GM19328 (cell line): ENCODE results near the gene INKA2.
"Not testable (repeated sequence)": the region's sequence is repeated elsewhere in the genome, so short reads cannot be mapped to it uniquely, and the experiment has no call there.

Source experiments
- ATAC-seq: cut with Tn5 transposase; IDR thresholded peaks from one replicate; pipeline ENCODE4 v1.9.1; 2021; ENCODE audit warnings: mild to moderate bottlenecking, moderate library complexity; ENCODE audit not compliant: unreplicated experiment

Gene INKA2

DNA sequence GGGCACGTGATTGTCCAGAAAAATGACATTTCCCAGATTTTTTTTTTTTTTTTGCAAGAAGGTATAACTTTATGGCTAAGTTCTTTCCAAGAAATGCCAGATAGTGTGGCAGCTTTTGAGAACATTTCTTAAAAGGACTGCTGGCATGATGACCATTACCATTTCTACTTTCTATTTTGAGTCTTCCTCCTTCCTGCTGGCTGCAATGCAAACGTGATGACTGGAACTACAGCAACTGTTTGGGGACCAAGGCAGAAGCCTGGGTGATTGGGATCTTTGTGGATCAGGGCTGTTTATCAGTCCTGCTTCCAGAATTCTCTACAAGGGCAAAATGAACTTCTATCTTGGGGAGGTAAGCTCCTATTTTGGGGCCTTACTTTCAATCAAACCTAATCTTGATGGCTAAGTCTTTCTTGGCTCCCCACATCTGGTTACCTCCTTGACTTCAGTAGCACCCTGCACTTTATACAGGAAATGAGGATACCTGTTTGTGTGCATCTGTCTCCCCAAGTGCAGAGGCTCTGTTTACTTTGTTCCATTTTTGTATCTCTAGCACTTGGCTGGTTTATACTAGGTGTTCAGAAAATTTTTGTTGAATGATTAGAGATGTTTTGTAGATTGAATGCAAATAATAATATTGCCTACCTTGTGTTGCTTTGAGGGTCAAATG, 12.8 kb upstream of the INKA2 start:
- no peak for ATAC-seq

- ATAC-seq, result no peak
Measured at GRCh38 chr1:111750856-111751255, 11.7 kb upstream of the INKA2 start.

DNA sequence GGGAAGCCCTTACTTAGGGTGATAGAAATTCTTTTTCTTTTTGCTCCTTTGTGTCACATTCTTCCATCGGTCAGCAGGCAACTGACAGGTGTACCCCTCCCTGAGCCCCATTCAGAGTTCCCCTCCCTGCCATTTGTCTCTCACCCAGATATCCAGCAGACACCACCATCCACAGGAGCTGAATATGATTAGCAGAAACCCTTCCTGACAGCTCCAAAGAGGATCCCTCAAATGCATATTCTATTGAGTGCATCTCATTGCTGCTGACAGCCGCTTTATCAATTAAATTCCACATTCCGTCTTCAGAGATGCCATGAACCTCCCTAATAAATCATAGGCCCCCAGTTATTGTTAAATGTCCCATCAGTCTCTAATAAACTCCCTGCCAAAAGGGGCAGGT, 10.4 kb upstream of the INKA2 start:
- ATAC-seq, result no peak

GRCh38 chr1:111747947-111748346, 8.8 kb upstream of the INKA2 start:
- ATAC-seq, result no peak

GRCh38 chr1:111747282-111747734, 8.1 kb upstream of the INKA2 start:
- ATAC-seq, result no peak

- ATAC-seq, result no peak
Measured at GRCh38 chr1:111746614-111746999, 7.4 kb upstream of the INKA2 start.

DNA sequence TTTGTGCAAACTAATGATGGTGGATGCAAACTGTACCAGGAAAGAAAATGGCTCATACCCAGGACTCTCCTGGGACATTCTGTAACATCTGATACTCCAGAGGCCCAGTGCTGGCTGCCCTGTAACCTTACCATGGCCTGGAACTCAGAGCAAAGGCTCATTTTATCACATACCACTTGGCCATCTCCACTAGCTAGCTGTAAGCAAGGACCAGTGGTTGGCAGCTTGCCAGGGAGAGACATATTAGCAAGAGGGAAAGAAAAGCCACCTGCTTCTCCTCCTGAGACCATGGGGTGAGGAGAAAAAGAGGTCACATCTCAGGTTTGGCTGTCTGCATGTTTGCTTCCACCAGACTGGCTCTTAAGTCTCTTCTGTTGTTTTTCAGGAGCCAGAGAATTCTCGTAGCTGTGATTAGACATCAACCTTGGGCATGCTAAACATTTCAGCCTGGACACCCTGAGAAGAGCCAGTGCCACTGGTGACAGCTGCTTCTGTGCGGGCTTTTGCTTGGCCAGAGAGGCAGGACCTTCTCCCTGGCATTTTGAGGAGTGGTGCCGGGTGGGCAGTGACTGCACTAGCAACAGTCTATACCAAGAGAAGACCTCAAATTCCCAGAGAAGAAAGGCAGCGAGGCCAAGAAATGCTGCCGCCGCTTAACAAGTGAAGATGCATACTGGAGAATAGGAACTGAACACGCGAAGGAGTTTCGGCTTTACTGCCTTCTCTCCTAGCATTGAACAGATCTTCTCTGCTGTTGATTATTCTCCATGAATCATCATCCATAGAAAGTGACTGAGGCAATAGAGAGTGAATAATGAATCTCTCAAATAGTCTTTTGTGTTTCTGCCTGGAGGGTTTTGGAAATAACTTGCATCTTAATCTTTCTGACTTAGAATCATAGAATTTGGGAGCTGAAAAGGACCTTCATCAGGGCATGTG, 6.7 kb upstream of the INKA2 start:
- ATAC-seq, result no peak

- no peak for ATAC-seq
Measured at GRCh38 chr1:111743679-111744101, 4.5 kb upstream of the INKA2 start.

- no peak for ATAC-seq
Measured at GRCh38 chr1:111742938-111743549, 3.8 kb upstream of the INKA2 start.

DNA sequence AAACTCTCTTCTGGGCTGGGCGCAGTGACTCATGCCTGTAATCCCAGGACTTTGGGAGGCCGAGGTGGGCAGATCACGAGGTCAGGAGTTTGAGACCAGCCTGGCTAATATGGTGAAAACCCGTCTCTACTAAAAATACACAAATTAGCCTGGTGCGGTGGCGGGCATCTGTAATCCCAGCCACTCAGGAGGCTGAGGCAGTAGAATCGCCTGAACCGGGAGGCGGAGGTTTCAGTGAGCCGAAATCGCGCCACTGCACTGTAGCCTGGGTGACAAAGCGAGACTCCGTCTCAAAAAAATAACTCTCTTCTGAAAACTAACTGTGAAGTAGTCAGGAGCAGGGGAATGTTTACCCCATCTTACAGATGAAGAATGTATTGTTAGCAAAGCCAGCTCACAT, 3.1 kb upstream of the INKA2 start:
- ATAC-seq, result not testable (repeated sequence)

DNA sequence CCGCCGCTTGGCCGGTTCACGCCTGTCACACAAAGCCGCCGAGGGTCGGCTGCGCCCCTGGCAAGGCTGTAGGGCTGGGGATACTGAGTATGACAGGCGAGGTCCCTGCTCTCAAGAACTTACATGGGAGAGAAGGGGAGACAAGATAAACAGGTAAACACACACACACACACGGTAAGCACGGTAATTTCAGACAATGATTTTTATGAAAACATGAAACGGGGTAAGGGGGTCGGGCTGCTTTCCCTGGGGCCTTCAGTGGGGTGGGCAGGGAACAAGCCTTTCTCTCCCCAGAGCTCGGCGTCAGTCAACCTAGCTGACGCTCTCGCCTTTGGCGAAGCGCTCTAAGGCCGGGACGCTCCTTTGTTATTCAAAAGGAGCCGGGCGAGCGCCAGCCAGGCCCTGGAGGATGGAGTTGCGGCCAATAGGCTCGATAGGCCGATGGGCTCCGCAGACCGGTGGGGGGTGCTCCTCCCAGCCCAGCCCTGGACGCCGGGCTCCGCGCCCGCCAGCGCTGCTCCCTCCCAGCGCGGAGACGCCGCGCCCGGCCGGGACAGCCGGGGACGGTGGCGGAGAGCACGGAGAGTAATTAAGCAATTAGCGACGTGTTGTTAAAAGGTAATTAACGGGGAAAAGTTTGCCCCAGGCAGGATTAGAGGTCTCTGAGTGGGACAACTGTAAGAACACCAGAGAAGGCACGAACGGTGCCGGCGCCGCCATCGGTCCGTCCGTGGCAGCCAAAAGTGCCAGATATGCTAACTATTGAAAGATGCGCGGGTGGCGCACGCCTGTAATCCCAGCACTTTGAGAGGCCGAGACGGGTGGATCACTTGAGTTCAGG, 950 bp upstream of the INKA2 start:
- ATAC-seq, result no peak

DNA sequence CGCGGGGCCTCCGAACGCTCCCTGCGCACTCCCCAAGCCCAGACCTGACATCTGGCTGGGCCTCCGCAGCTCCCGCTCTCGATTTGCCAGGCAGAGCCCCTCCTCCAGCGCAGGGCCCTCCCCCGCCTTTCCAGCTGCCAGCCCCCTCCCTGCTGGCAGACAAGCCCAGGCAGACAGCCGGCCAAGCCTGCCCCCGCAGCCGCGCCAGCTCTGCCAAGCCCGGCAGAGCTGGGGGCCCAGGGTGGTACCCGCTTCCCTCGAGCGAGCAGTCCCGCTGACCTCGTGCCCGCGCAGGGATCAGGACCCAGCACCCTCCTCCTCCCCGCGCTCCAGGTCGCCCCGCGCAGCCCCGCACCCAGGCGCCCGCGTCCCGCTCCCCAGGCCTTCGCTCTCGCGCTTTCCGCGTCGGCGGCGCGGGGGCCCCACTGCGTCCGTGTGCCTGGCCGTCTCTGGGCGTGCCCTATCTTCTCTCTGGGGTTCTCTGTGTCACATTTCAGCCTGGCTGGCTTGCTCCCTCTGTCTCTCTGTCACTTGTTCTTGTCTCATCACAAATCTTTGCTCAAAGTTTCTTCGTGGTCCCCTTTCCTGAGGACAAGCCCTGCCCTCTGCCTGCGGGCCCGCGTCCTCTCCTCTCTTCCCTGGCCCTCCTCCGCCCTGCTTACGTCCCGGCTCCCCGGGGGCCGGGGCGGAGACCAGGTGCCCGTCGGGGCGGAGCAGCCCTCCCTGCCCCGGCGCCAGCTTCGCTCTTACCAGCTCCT, 580 bp downstream of the INKA2 start:
- ATAC-seq, result peak; percentile 45

- no peak for ATAC-seq
Measured at GRCh38 chr1:111738133-111738435, 1.1 kb downstream of the INKA2 start.

DNA sequence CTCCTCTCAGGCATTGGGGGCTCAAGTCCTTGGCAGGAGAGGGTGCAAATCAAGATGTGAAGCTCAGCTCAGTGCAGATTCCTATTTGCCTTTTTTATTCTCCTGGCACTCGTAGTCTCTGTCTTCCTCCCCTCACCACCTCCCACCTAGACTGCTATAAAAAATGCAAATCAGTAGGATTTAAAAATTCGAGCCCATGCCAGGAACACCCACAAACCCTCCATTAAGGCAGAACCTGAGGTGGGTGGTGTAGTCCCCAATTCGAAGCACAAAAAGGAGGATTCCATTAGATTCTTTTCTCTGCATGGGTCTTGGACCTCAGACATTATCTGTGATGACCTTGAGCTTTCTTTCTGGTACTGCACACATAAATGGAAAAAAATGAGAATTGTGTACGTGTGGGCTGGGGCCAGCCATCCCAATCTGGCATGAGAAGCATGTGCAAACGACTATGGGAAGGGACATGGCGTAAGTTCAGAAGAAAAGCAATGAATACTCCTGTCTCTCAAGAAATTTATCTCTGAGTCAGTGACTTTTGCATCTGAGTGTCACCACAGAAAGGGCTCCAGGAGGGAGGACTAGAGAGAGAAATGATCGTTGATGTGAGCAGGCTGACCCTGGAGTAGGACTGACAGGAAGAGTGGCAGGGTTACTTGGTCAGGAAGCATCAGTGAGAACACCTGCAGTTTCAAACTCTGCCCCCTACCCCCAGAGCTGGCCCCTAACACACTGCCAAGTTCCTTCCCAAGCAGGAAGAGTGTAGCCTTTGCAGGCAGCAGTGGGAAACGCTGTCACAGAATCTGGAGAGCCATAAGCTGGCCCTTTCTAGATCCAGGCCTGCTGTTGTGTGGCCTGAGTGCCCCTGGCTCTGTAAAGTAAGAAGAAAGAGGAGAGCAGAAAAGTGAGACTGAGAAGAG, 1.7 kb downstream of the INKA2 start:
- ATAC-seq, result no peak

- ATAC-seq, result no peak
Measured at GRCh38 chr1:111736548-111737215, 2.5 kb downstream of the INKA2 start.

DNA sequence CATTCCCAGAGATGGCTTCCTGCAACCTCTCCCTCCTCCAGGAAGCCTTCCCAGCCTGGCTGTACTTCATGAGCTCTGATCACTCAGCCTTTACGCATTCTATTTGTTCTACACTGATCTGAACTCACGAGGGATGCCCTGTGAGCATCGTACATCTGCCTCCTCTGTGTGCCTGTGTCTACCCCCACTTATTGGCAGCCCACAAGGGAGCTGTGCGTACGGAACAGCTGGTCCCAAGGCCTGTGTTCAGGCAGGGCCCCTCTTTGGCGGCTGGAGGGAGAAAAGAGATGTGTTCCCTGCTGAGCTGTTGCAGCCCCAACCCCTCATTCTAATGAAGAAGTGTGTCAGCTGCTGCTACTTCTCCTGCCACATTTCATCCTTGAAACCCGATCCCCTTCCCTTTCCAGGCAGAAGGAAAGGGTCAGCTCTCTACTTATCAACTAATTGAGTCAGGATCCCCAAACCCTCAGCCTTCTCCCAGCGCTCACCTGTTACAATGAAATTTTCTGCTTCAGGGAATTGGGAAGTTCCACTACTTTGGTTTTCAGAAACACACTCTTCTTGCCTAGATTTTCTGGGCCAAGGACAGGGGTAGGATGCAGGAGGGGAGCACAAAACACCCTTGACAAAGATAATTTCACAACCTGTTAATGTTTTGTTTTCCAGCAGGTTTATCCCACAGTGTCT, 3.2 kb downstream of the INKA2 start:
- ATAC-seq, result no peak

- ATAC-seq, result no peak
Measured at GRCh38 chr1:111735321-111735720, 3.9 kb downstream of the INKA2 start.

GRCh38 chr1:111734856-111735255, 4.3 kb downstream of the INKA2 start:
- ATAC-seq, result no peak
